GM12878 (cell line): ENCODE measurements around the gene TEX9. TPM values are rescaled to one million over a fixed set of nuclear protein-coding genes. Genes with fewer than 3 reads are reported as not detected.

Experiments
- ATAC-seq: fragments of 200-7000 bp; cut with Tn5 transposase; 3 replicates; pipeline ENCODE4 v1.9.1; 2020; ENCODE audit warnings: mild to moderate bottlenecking, moderate library complexity
- BruUV-seq: library from RNA; stranded (reverse); fragments of 400-500 nt; replicated peaks from 2 replicates; lab custom pipeline; 2021; lab: Mats Ljungman, UMichigan
- CTCF ChIA-PET: fragments of 300-600 bp; sonication (Branson Sonifier 250); formaldehyde crosslinking; extraction: SDS; loops from one replicate; lab custom pipeline; 2021; ENCODE audit warnings: inconsistent platforms; lab: Yijun Ruan, JAX
- POLR2A ChIA-PET: fragments of 350-600 bp; formaldehyde crosslinking; extraction: SDS; loops from one replicate; lab custom pipeline; 2021; ENCODE audit warnings: inconsistent platforms; lab: Charles Lee
- RAD21 ChIA-PET: fragments of 300-600 bp; sonication (Branson Sonifier 250); formaldehyde crosslinking; loops from one replicate; lab custom pipeline; 2023; ENCODE audit warnings: antibody characterized with exemption; ENCODE audit not compliant: unreplicated experiment; lab: Charles Lee
- SMC1A ChIA-PET: fragments of 300-600 bp; sonication (Branson Sonifier 250); formaldehyde crosslinking; loops from one replicate; lab custom pipeline; 2023; ENCODE audit not compliant: unreplicated experiment, uncharacterized antibody; lab: Charles Lee
- DNase-seq: peaks from one replicate; pipeline ENCODE4 v3.0.0-alpha.2; 2011; ENCODE audit warnings: low read depth, low spot score
- FAIRE-seq: peaks from 3 replicates; lab custom pipeline; 2011; peaks lifted over from hg19 to GRCh38; lab: Jason Lieb, UNC
- H2AFZ ChIP-seq: 2 replicates; pipeline ENCODE4 v1.6.0; 2011; ENCODE audit warnings: low read depth, low read length, control low read depth; ENCODE audit not compliant: control insufficient read depth
- H3K27ac ChIP-seq: 2 replicates; pipeline ENCODE4 v1.5.1; 2011; ENCODE audit warnings: control low read depth; ENCODE audit not compliant: control insufficient read depth, insufficient read depth
- H3K27me3 ChIP-seq, 2 experiments: replicated peaks in 1 of 2; 2 replicates each; pipeline versions ENCODE4 v1.6.0 to v1.6.1; 2011; ENCODE audit warnings: low read length in 1 of 2; ENCODE audit not compliant: control insufficient read depth in 2 of 2, insufficient read depth in 2 of 2
- H3K36me3 ChIP-seq, 2 experiments: 2 replicates each; pipeline ENCODE4 v1.5.1; 2011; ENCODE audit warnings: low read length in 1 of 2; ENCODE audit not compliant: control insufficient read depth in 2 of 2, insufficient read depth in 2 of 2
- H3K4me1 ChIP-seq: 2 replicates; pipeline ENCODE4 v1.6.1; 2011; ENCODE audit warnings: mild to moderate bottlenecking, low read length, moderate library complexity, mixed read lengths; ENCODE audit not compliant: control insufficient read depth, insufficient read depth
- H3K4me2 ChIP-seq: 2 replicates; pipeline ENCODE4 v1.6.0; 2011; ENCODE audit warnings: control low read depth; ENCODE audit not compliant: control insufficient read depth, insufficient read depth
- H3K4me3 ChIP-seq: fragments of 200-600 bp; sonication (generic); 2 replicates; pipeline ENCODE4 v1.5.1; 2016
- H3K79me2 ChIP-seq: 2 replicates; pipeline ENCODE4 v1.6.0; 2011; ENCODE audit warnings: low read length; ENCODE audit not compliant: control insufficient read depth, insufficient read depth
- H3K9ac ChIP-seq: 2 replicates; pipeline ENCODE4 v1.8.0; 2011; ENCODE audit warnings: low read length, control low read depth, mixed read lengths; ENCODE audit not compliant: control insufficient read depth, insufficient read depth
- H3K9me3 ChIP-seq: replicated peaks from 3 replicates; pipeline ENCODE4 v1.5.1; 2011; ENCODE audit warnings: mild to moderate bottlenecking, low read length; ENCODE audit not compliant: control insufficient read depth, insufficient read depth
- H4K20me1 ChIP-seq: 2 replicates; pipeline ENCODE4 v1.6.0; 2011; ENCODE audit not compliant: control insufficient read depth, insufficient read depth
- BRCA1 ChIP-seq: IDR thresholded peaks from 2 replicates; pipeline ENCODE4 v1.6.1; 2011; ENCODE audit warnings: low read depth, low read length, improper control_type of control experiment
- CBX5 ChIP-seq: sonication (generic); IDR thresholded peaks from 2 replicates; pipeline ENCODE4 v1.6.1; 2016; ENCODE audit warnings: low read depth, moderate library complexity, mild to moderate bottlenecking, inconsistent platforms
- MEF2A ChIP-seq: IDR thresholded peaks from 2 replicates; pipeline ENCODE4 v1.6.1; 2011; ENCODE audit warnings: low read depth, mild to moderate bottlenecking, low read length, moderate library complexity; ENCODE audit not compliant: insufficient read depth
- PKNOX1 ChIP-seq: fragments of 450-650 bp; IDR thresholded peaks from 2 replicates; pipeline ENCODE4 v1.6.1; 2016; ENCODE audit warnings: mild to moderate bottlenecking
- RAD21 ChIP-seq: IDR thresholded peaks from 2 replicates; pipeline ENCODE4 v1.6.1; 2011; ENCODE audit warnings: mild to moderate bottlenecking, low read depth, low read length, moderate library complexity; ENCODE audit not compliant: insufficient read depth
- SMARCA5 ChIP-seq: fragments of 450-650 bp; IDR thresholded peaks from 2 replicates; pipeline ENCODE4 v1.6.1; 2017; ENCODE audit warnings: mild to moderate bottlenecking
- SMC3 ChIP-seq: IDR thresholded peaks from 2 replicates; pipeline ENCODE4 v1.6.1; 2011; ENCODE audit warnings: low read length, improper control_type of control experiment, borderline replicate concordance
- WGBS: methylation state at CpG from one replicate; pipeline ENCODE4 v1.1.6; 2016; ENCODE audit warnings: low lambda C conversion rate; ENCODE audit not compliant: insufficient replicate concordance, insufficient coverage; ENCODE audit errors: missing lambda C conversion rate; 5-methylcytosine and 5-hydroxymethylcytosine counted together
- in situ Hi-C: fragments of 300-500 bp; cut with MboI; formaldehyde crosslinking; loops from 9 replicates; pipeline ENCODE4 v1.14.3; 2018; ENCODE audit warnings: mixed read lengths
- intact Hi-C: fragments of 100-400 bp; cut with micrococcal nuclease; formaldehyde crosslinking; loops from one replicate; pipeline ENCODE4 v1.14.2; 2022; ENCODE audit not compliant: unreplicated experiment
- polyA plus RNA-seq, 11 experiments: library from polyadenylated mRNA; depleted of rRNA in 4 of 11; unstranded in 6 of 11; stranded (reverse) in 5 of 11; fragments of >200 nt; fragmentation: Nextera tagmentation in 4 of 11; fragmentation: Illumina TruSeq in 1 of 11; extraction: Ambion mirVana in 4 of 11; extraction: Trizol in 1 of 11; gene quantifications; 1 replicate in 1 of 11; 2 replicates in 10 of 11; pipeline versions ENCODE4 v1.2.1 to v1.2.3, GENCODE V29; 2011 to 2016; ENCODE audit warnings: inconsistent platforms in 2 of 11, missing spikeins in 2 of 11, low read depth in 1 of 11
- total RNA-seq, 4 experiments: library from RNA; depleted of rRNA in 3 of 4; stranded (reverse); fragments of >200 nt in 3 of 4; fragmentation: Illumina TruSeq in 1 of 4; extraction: Trizol in 1 of 4; gene quantifications; 2 replicates each; pipeline versions ENCODE4 v1.2.1 to v1.2.3, GENCODE V29; 2013 to 2021
- TF ChIP-seq, protein P1 (sequence below), 3 experiments: IDR thresholded peaks in 2 of 3; conservative IDR thresholded peaks in 1 of 3; 2 replicates each; pipeline ENCODE4 v1.5.1; 2011; ENCODE audit warnings: low read depth in 3 of 3, low read length in 3 of 3, mild to moderate bottlenecking in 3 of 3, control low read depth in 2 of 3, moderate library complexity in 2 of 3, inconsistent platforms in 1 of 3, mixed read lengths in 1 of 3; ENCODE audit not compliant: control insufficient read depth in 2 of 3, insufficient read depth in 1 of 3; ENCODE audit errors: extremely low read depth in 1 of 3

TEX9 gene
- total and polyA plus RNA-seq, 10 of the 15 experiments (the other 5 are each of a cell fraction or from before 2014, with no cell fraction given) = 9.0 to 155 (median 70.0) TPM

- H3K9me3 ChIP-seq = no peaks in the 10 kb centered on the region; the same call in 1 of the 3 replicates
- in situ Hi-C loops = loop anchor here (25.0 kb wide), 1 partner anchor 767 kb away; no protein-coding TSS in a partner anchor
- H2AFZ ChIP-seq = no peak overlapping the region
- intact Hi-C loops = loop anchor here (1.0 to 5.0 kb wide), 2 partner anchors 57 to 183 kb away; no protein-coding TSS in a partner anchor
- BruUV-seq = no TSS peak
- 2% methylated on average over 2 of the region's 2 CpGs for WGBS
- ChIA-PET RAD21 (interaction anchor here (0.6 to 2.1 kb wide), 5 partner anchors 134 to 529 kb away, joined by 3 to 16 read pairs (median 3); no protein-coding TSS in a partner anchor), CTCF (interaction anchor here (0.5 to 6.8 kb wide), 18 partner anchors 11 to 718 kb away, joined by 3 to 123 read pairs (median 3); no protein-coding TSS in a partner anchor), POLR2A (no interaction called here), SMC1A (interaction anchor here (0.9 to 5.1 kb wide), 5 partner anchors 83 to 779 kb away, joined by 3 to 29 read pairs (median 3); no protein-coding TSS in a partner anchor)
- H3K4me1 ChIP-seq = no peaks in the 10 kb centered on the region
- H3K36me3 ChIP-seq = peaks cover 0 to 9% of the 10 kb centered on the region in 2 experiments; a peak in 1 of 4 replicates
- no peaks in the 10 kb centered on the region for H3K27me3 ChIP-seq
- H3K4me2 ChIP-seq = no peak overlapping the region
- peak; percentile 7 for DNase-seq
- no peak overlapping the region for H3K4me3 ChIP-seq
- ATAC-seq = peak; percentile 73
- no peaks in the 10 kb centered on the region for H3K79me2 ChIP-seq
- TF ChIP-seq SMARCA5 (no peak), RAD21 (peak; percentile 76), SMC3 (peak; percentile 67), MEF2A (no peak), CBX5 (no peak), BRCA1 (no peak), PKNOX1 (no peak)
- TF ChIP-seq, protein P1, sequence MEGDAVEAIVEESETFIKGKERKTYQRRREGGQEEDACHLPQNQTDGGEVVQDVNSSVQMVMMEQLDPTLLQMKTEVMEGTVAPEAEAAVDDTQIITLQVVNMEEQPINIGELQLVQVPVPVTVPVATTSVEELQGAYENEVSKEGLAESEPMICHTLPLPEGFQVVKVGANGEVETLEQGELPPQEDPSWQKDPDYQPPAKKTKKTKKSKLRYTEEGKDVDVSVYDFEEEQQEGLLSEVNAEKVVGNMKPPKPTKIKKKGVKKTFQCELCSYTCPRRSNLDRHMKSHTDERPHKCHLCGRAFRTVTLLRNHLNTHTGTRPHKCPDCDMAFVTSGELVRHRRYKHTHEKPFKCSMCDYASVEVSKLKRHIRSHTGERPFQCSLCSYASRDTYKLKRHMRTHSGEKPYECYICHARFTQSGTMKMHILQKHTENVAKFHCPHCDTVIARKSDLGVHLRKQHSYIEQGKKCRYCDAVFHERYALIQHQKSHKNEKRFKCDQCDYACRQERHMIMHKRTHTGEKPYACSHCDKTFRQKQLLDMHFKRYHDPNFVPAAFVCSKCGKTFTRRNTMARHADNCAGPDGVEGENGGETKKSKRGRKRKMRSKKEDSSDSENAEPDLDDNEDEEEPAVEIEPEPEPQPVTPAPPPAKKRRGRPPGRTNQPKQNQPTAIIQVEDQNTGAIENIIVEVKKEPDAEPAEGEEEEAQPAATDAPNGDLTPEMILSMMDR (IDR thresholded peaks at IDR 0.05 in 2 of 3, conservative IDR thresholded peaks at IDR 0.05 in 1 of 3; ENCODE audit: control insufficient read depth in 2 of 3, extremely low read depth in 1 of 3, insufficient read depth in 1 of 3, low read depth in 3 of 3, low read length in 3 of 3) = peak; percentile 25 to 66 (median 44); a peak in 4 of 6 replicates
- FAIRE-seq = no peak
- H4K20me1 ChIP-seq = no peaks in the 10 kb centered on the region
- H3K27ac ChIP-seq = no peak overlapping the region
- no peak overlapping the region for H3K9ac ChIP-seq
Observed at GRCh38 chr15:56428821-56429458, 63.7 kb downstream of the TEX9 start.
